DND-41 (cell line): ENCODE results near the gene PRAMEF1.

Experiments used
- ATAC-seq: fragments of 200-7000 bp; cut with Tn5 transposase; 3 replicates; pipeline ENCODE4 v1.9.1; 2021; ENCODE audit warnings: low read depth; ENCODE audit not compliant: insufficient read depth
- DNase-seq: peaks from one replicate; pipeline ENCODE4 v3.0.0-alpha.2; 2020
- H2AFZ ChIP-seq: 2 replicates; pipeline ENCODE4 v1.6.0; 2012; ENCODE audit warnings: low read depth, low read length
- H3K27ac ChIP-seq: 2 replicates; pipeline ENCODE4 v1.5.1; 2012; ENCODE audit warnings: low read length, inconsistent platforms
- H3K27me3 ChIP-seq: fragments of 200-600 bp; sonication (generic); 2 replicates; pipeline ENCODE4 v1.6.0; 2012; ENCODE audit warnings: low read length, mild to moderate bottlenecking, inconsistent platforms; ENCODE audit not compliant: insufficient read depth, poor library complexity
- H3K36me3 ChIP-seq: 2 replicates; pipeline ENCODE4 v1.5.1; 2012; ENCODE audit warnings: low read length, inconsistent platforms; ENCODE audit not compliant: insufficient read depth
- H3K4me1 ChIP-seq: 2 replicates; pipeline ENCODE4 v1.5.1; 2012; ENCODE audit warnings: mild to moderate bottlenecking, low read length; ENCODE audit not compliant: insufficient read depth
- H3K4me2 ChIP-seq: 2 replicates; pipeline ENCODE4 v1.6.0; 2012; ENCODE audit warnings: mild to moderate bottlenecking, moderate library complexity, low read length, inconsistent platforms; ENCODE audit not compliant: insufficient read depth
- H3K4me3 ChIP-seq, 2 experiments: fragments of 200-600 bp in 1 of 2; shearing (Covaris generic) in 1 of 2; 2 replicates each; pipeline ENCODE4 v1.5.1; 2012 to 2016; ENCODE audit warnings: inconsistent platforms in 2 of 2, low read length in 2 of 2, mild to moderate bottlenecking in 2 of 2, low read depth in 1 of 2, moderate library complexity in 1 of 2
- H3K79me2 ChIP-seq: 2 replicates; pipeline ENCODE4 v1.6.0; 2012; ENCODE audit warnings: low read length, inconsistent platforms; ENCODE audit not compliant: insufficient read depth
- H3K9ac ChIP-seq: 2 replicates; pipeline ENCODE4 v1.6.0; 2012; ENCODE audit warnings: low read depth, mild to moderate bottlenecking, inconsistent platforms, low read length, moderate library complexity
- H3K9me3 ChIP-seq: 2 replicates; pipeline ENCODE4 v1.5.1; 2012; ENCODE audit warnings: low read length, moderate library complexity, mild to moderate bottlenecking, inconsistent platforms; ENCODE audit not compliant: insufficient read depth, severe bottlenecking
- H4K20me1 ChIP-seq: 2 replicates; pipeline ENCODE4 v1.6.0; 2012; ENCODE audit warnings: low read length; ENCODE audit not compliant: insufficient read depth
- CTCF ChIP-seq: IDR thresholded peaks from 2 replicates; pipeline ENCODE4 v1.5.1; 2012; ENCODE audit warnings: borderline replicate concordance, low read length, moderate library complexity, mild to moderate bottlenecking; ENCODE audit not compliant: poor library complexity, severe bottlenecking; ENCODE audit errors: extremely low read depth
- EZH2 ChIP-seq: IDR thresholded peaks from 3 replicates; pipeline ENCODE4 v1.6.1; 2012; ENCODE audit warnings: borderline replicate concordance, low read depth, mild to moderate bottlenecking, moderate library complexity, low read length, inconsistent platforms; ENCODE audit not compliant: severe bottlenecking

PRAMEF1 gene

GRCh38 chr1:12769031-12769430, 22.2 kb upstream of the PRAMEF1 start:
- H3K9me3 ChIP-seq = no peaks in the 10 kb centered on the region
- H3K4me1 ChIP-seq = no peaks in the 10 kb centered on the region
- DNase-seq (no peak), ATAC-seq (no peak)
- H3K4me3 ChIP-seq = no peak overlapping the region
- H3K27ac ChIP-seq = no peak overlapping the region
- H2AFZ ChIP-seq = no peak overlapping the region
- no peak overlapping the region for H3K9ac ChIP-seq
- no peaks in the 10 kb centered on the region for H4K20me1 ChIP-seq
- no peak overlapping the region for H3K4me2 ChIP-seq
- H3K79me2 ChIP-seq = no peaks in the 10 kb centered on the region
- no peaks in the 10 kb centered on the region for H3K36me3 ChIP-seq
- peaks cover 13% of the 10 kb centered on the region for H3K27me3 ChIP-seq
- TF ChIP-seq EZH2 (no peak), CTCF (no peak)

- H3K4me3 ChIP-seq = no peak overlapping the region
- no peak for ATAC-seq
- H3K79me2 ChIP-seq = no peaks in the 10 kb centered on the region
- H3K9me3 ChIP-seq = no peaks in the 10 kb centered on the region
- H3K4me2 ChIP-seq = no peak overlapping the region
- no peak overlapping the region for H3K27ac ChIP-seq
- no peak for DNase-seq
- no peak for TF ChIP-seq EZH2
- TF ChIP-seq CTCF = no peak
- no peak overlapping the region for H2AFZ ChIP-seq
- H4K20me1 ChIP-seq = no peaks in the 10 kb centered on the region
- H3K9ac ChIP-seq = no peak overlapping the region
- peaks cover 13% of the 10 kb centered on the region for H3K27me3 ChIP-seq
- H3K4me1 ChIP-seq = no peaks in the 10 kb centered on the region
- no peaks in the 10 kb centered on the region for H3K36me3 ChIP-seq
Observed at GRCh38 chr1:12769976-12770505, 21.2 kb upstream of the PRAMEF1 start.

GRCh38 chr1:12770620-12771019, 20.6 kb upstream of the PRAMEF1 start:
- Histone ChIP-seq H3K4me2 (no peak overlapping the region), H3K9me3 (no peaks in the 10 kb centered on the region), H3K36me3 (no peaks in the 10 kb centered on the region), H3K9ac (no peak overlapping the region), H4K20me1 (no peaks in the 10 kb centered on the region), H2AFZ (no peak overlapping the region), H3K4me3 (no peak overlapping the region), H3K27ac (no peak overlapping the region), H3K79me2 (no peaks in the 10 kb centered on the region), H3K27me3 (peaks cover 13% of the 10 kb centered on the region), H3K4me1 (no peaks in the 10 kb centered on the region)
- DNase-seq (no peak), ATAC-seq (no peak)
- TF ChIP-seq EZH2 (no peak), CTCF (no peak)

- no peak overlapping the region for H3K27ac ChIP-seq
- no peaks in the 10 kb centered on the region for H3K4me1 ChIP-seq
- no peak overlapping the region for H3K9ac ChIP-seq
- peaks cover 13% of the 10 kb centered on the region for H3K27me3 ChIP-seq
- H4K20me1 ChIP-seq = no peaks in the 10 kb centered on the region
- no peak for DNase-seq
- H3K36me3 ChIP-seq = no peaks in the 10 kb centered on the region
- H3K79me2 ChIP-seq = no peaks in the 10 kb centered on the region
- H3K4me2 ChIP-seq = no peak overlapping the region
- no peak overlapping the region for H2AFZ ChIP-seq
- TF ChIP-seq CTCF = no peak
- TF ChIP-seq EZH2 = no peak
- H3K9me3 ChIP-seq = no peaks in the 10 kb centered on the region
- no peak overlapping the region for H3K4me3 ChIP-seq
- no peak for ATAC-seq
Observed at GRCh38 chr1:12771186-12771585, 20.0 kb upstream of the PRAMEF1 start.
